SK-N-SH (cell line): ENCODE data around the gene USP48. TPM values are rescaled to one million over a fixed set of nuclear protein-coding genes. Genes with fewer than 3 reads are reported as not detected.

ENCODE experiments used
- CTCF ChIA-PET: fragments of 300-600, 350-600 bp; formaldehyde crosslinking; extraction: SDS; loops from one replicate; lab custom pipeline; 2021; lab: Yijun Ruan, JAX
- POLR2A ChIA-PET: fragments of 350-600 bp; sonication (Branson Sonifier 250); formaldehyde crosslinking; extraction: SDS; loops from one replicate; lab custom pipeline; 2020; ENCODE audit warnings: antibody characterized with exemption, inconsistent platforms; lab: Yijun Ruan, JAX
- DNase-seq: peaks from one replicate; pipeline ENCODE4 v3.0.0; 2012
- H2AFZ ChIP-seq: fragments of 200-600 bp; sonication (generic); 2 replicates; pipeline ENCODE4 v1.8.1; 2016; ENCODE audit warnings: antibody characterized with exemption, mild to moderate bottlenecking, low read depth
- H3F3A ChIP-seq: fragments of 200-600 bp; sonication (generic); replicated peaks from 2 replicates; pipeline ENCODE3; 2016; ENCODE audit warnings: antibody characterized with exemption, mild to moderate bottlenecking; ENCODE audit not compliant: insufficient read depth
- H3K27ac ChIP-seq, 2 experiments: fragments of 200-500 bp in 1 of 2; fragments of 200-600 bp in 1 of 2; sonication (Bioruptor generic) in 1 of 2; sonication (generic), shearing (Covaris generic) in 1 of 2; 2 replicates each; pipeline versions ENCODE4 v1.5.1 to v1.6.1; 2014 to 2016; ENCODE audit warnings: low read depth in 2 of 2, inconsistent platforms in 1 of 2, low read length in 1 of 2, mild to moderate bottlenecking in 1 of 2, mixed read lengths in 1 of 2
- H3K27me3 ChIP-seq: fragments of 200-600 bp; sonication (generic), shearing (Covaris generic); 2 replicates; pipeline ENCODE4 v1.6.1; 2016; ENCODE audit warnings: mixed run types; ENCODE audit not compliant: insufficient read depth
- H3K36me3 ChIP-seq, 2 experiments: fragments of 200-500 bp in 1 of 2; fragments of 200-600 bp in 1 of 2; sonication (Bioruptor generic) in 1 of 2; sonication (generic) in 1 of 2; replicated peaks in 1 of 2; 2 replicates each; pipeline versions ENCODE3 to v1.5.1; 2014 to 2016; ENCODE audit warnings: low read length in 1 of 2, mild to moderate bottlenecking in 1 of 2; ENCODE audit not compliant: insufficient read depth in 2 of 2, control insufficient read depth in 1 of 2
- H3K4me1 ChIP-seq, 2 experiments: fragments of 200-500 bp in 1 of 2; fragments of 200-600 bp in 1 of 2; sonication (Bioruptor generic) in 1 of 2; sonication (generic), shearing (Covaris generic) in 1 of 2; 2 replicates each; pipeline versions ENCODE4 v1.5.1 to v1.6.1; 2014 to 2016; ENCODE audit warnings: low read depth in 1 of 2, low read length in 1 of 2, mixed run types in 1 of 2; ENCODE audit not compliant: insufficient read depth in 2 of 2, control insufficient read depth in 1 of 2
- H3K4me2 ChIP-seq: fragments of 200-600 bp; sonication (generic), shearing (Covaris generic); 2 replicates; pipeline ENCODE4 v1.6.1; 2017; ENCODE audit warnings: mixed run types
- H3K4me3 ChIP-seq, 2 experiments: fragments of 200-500 bp in 1 of 2; fragments of 200-600 bp in 1 of 2; sonication (Bioruptor generic) in 1 of 2; sonication (generic), shearing (Covaris generic) in 1 of 2; 2 replicates each; pipeline versions ENCODE4 v1.5.1 to v1.8.1; 2014 to 2016; ENCODE audit warnings: low read depth in 2 of 2, inconsistent platforms in 1 of 2, low read length in 1 of 2, mild to moderate bottlenecking in 1 of 2, mixed read lengths in 1 of 2, moderate library complexity in 1 of 2
- H3K79me2 ChIP-seq: fragments of 200-600 bp; sonication (generic); 2 replicates; pipeline ENCODE4 v1.8.1; 2017; ENCODE audit warnings: mild to moderate bottlenecking; ENCODE audit not compliant: insufficient read depth
- H3K9ac ChIP-seq: fragments of 200-600 bp; sonication (generic); 2 replicates; pipeline ENCODE4 v1.6.1; 2017; ENCODE audit warnings: mixed run types
- H3K9me2 ChIP-seq: fragments of 200-600 bp; sonication (generic); 2 replicates; pipeline ENCODE4 v1.6.1; 2017; ENCODE audit warnings: mixed run types
- H3K9me3 ChIP-seq: fragments of 200-600 bp; sonication (generic); 2 replicates; pipeline ENCODE4 v1.6.1; 2017; ENCODE audit warnings: mixed run types, mild to moderate bottlenecking, moderate library complexity
- H4K20me1 ChIP-seq: fragments of 200-600 bp; sonication (generic); 2 replicates; pipeline ENCODE4 v1.6.1; 2017; ENCODE audit warnings: mild to moderate bottlenecking, mixed run types; ENCODE audit not compliant: insufficient read depth
- CHD2 ChIP-seq: fragments of 150-350 bp; IDR thresholded peaks from 2 replicates; pipeline ENCODE4 v1.6.1; 2018; ENCODE audit warnings: low read length; ENCODE audit not compliant: partially characterized antibody
- FOSL2 ChIP-seq: IDR thresholded peaks from 2 replicates; pipeline ENCODE4 v1.4.0; 2012; ENCODE audit warnings: low read depth, mild to moderate bottlenecking, moderate library complexity, borderline replicate concordance
- PBX3 ChIP-seq: IDR thresholded peaks from 2 replicates; pipeline ENCODE4; 2012
- REST ChIP-seq: IDR thresholded peaks from 2 replicates; pipeline ENCODE4 v1.6.1; 2012; ENCODE audit warnings: mild to moderate bottlenecking, low read depth, low read length, moderate library complexity
- SIN3A ChIP-seq: IDR thresholded peaks from 2 replicates; pipeline ENCODE4 v1.6.1; 2012; ENCODE audit warnings: low read depth, mild to moderate bottlenecking, low read length, moderate library complexity, borderline replicate concordance
- TCF12 ChIP-seq: IDR thresholded peaks from 2 replicates; pipeline ENCODE4 v1.4.0; 2012
- USF2 ChIP-seq: fragments of 150-350 bp; IDR thresholded peaks from 2 replicates; pipeline ENCODE4 v1.6.1; 2017; ENCODE audit warnings: antibody characterized with exemption, low read length, low read depth, borderline replicate concordance
- WGBS: methylation state at CpG from one replicate; pipeline ENCODE4 v1.1.6; 2017; ENCODE audit warnings: low lambda C conversion rate; 5-methylcytosine and 5-hydroxymethylcytosine counted together
- polyA plus RNA-seq, 3 experiments: library from polyadenylated mRNA; depleted of rRNA; stranded (reverse); fragments of >200 nt; gene quantifications; 2 replicates each; pipeline ENCODE4 v1.2.3, GENCODE V29; 2012

The USP48 gene
- polyA plus RNA-seq, 1 of the 3 experiments (the other 2 are of a cell fraction): 13.6 TPM

- TF ChIP-seq SIN3A: no peak
- TF ChIP-seq TCF12: no peak
- TF ChIP-seq USF2: no peak
- TF ChIP-seq PBX3: no peak
- no peak for TF ChIP-seq FOSL2
Observed at GRCh38 chr1:21707086-21707840, 75.7 kb downstream of the USP48 start (continued).

GRCh38 chr1:21706151-21706835 is 76.7 kb downstream of the USP48 start:
- TF ChIP-seq REST (peak; percentile 64; the same call in 1 of the 2 replicates), CHD2 (no peak)
- TF ChIP-seq, all 33 proteins: peak for 1
- H4K20me1 ChIP-seq: no peaks in the 10 kb centered on the region; the same call in 1 of the 2 replicates
- H3K27me3 ChIP-seq: no peaks in the 10 kb centered on the region
- DNase-seq: no peak
- H3K36me3 ChIP-seq: peaks cover 49 to 72% of the 10 kb centered on the region in 2 experiments
- H3K4me1 ChIP-seq: no peaks in the 10 kb centered on the region
- no peaks in the 10 kb centered on the region for H3K9me2 ChIP-seq
- H2AFZ ChIP-seq: no peak overlapping the region
- H3K4me3 ChIP-seq: no peak overlapping the region
- WGBS: 86% methylated on average over 8 of the region's 8 CpGs
- no peaks in the 10 kb centered on the region for H3K9me3 ChIP-seq
- CTCF ChIA-PET: interaction anchor here (1.0 to 1.5 kb wide), 2 partner anchors 256 to 257 kb away, joined by 3 to 5 read pairs; no protein-coding TSS in a partner anchor
- H3K9ac ChIP-seq: no peak overlapping the region
- POLR2A ChIA-PET: no interaction called here
- no peaks in the 10 kb centered on the region for H3K79me2 ChIP-seq
- H3F3A ChIP-seq: peaks cover 18% of the 10 kb centered on the region
- no peak overlapping the region for H3K4me2 ChIP-seq
- H3K27ac ChIP-seq: no peak overlapping the region
